SJSA1 (cell line): ENCODE results near the gene ITGB5. TPM values are rescaled to one million over a fixed set of nuclear protein-coding genes. Genes with fewer than 3 reads are reported as not detected.

Experiments used
- DNase-seq, 2 experiments: peaks; one replicate each; pipeline ENCODE4 v3.0.0-alpha.2; 2015 to 2020; ENCODE audit warnings: low spot score in 2 of 2, low read depth in 1 of 2
- H3K27ac ChIP-seq: fragments of 250-450 bp; sonication (Bioruptor Pico); 2 replicates; pipeline ENCODE4 v1.5.1; 2020; ENCODE audit warnings: mild to moderate bottlenecking, moderate library complexity
- H3K27me3 ChIP-seq: fragments of 250-450 bp; sonication (Bioruptor Pico); replicated peaks from 2 replicates; pipeline ENCODE4 v1.5.1; 2020; ENCODE audit warnings: mild to moderate bottlenecking, moderate library complexity
- H3K36me3 ChIP-seq: fragments of 250-450 bp; sonication (Bioruptor Pico); 2 replicates; pipeline ENCODE4 v1.5.1; 2020; ENCODE audit warnings: mild to moderate bottlenecking
- H3K4me1 ChIP-seq: fragments of 250-450 bp; sonication (Bioruptor Pico); replicated peaks from 2 replicates; pipeline ENCODE4 v1.6.1; 2021; ENCODE audit warnings: mild to moderate bottlenecking
- H3K4me3 ChIP-seq: fragments of 250-450 bp; sonication (Bioruptor Pico); 2 replicates; pipeline ENCODE4 v1.5.1; 2020; ENCODE audit warnings: mild to moderate bottlenecking
- H3K9me3 ChIP-seq: fragments of 250-450 bp; sonication (Bioruptor Pico); replicated peaks from 2 replicates; pipeline ENCODE4 v1.5.1; 2020; ENCODE audit warnings: mild to moderate bottlenecking
- total RNA-seq: library from RNA; depleted of rRNA; stranded (reverse); fragments of >200 nt; shearing (Covaris generic); gene quantifications from 2 replicates; pipeline ENCODE4 v1.2.3, GENCODE V29; 2014; rRNA removed

ITGB5 gene
- total RNA-seq, 1 experiment from 2014 or later, result 84.6 TPM

- Histone ChIP-seq H3K4me3 (no peak overlapping the region), H3K9me3 (no peaks in the 10 kb centered on the region), H3K27ac (no peak overlapping the region), H3K27me3 (no peaks in the 10 kb centered on the region), H3K36me3 (peaks cover 47% of the 10 kb centered on the region), H3K4me1 (no peaks in the 10 kb centered on the region)
- DNase-seq, result no peak
Measured at GRCh38 chr3:124745756-124746155, 141.4 kb downstream of the ITGB5 start.

GRCh38 chr3:124741027-124741426 is 146.1 kb downstream of the ITGB5 start:
- Histone ChIP-seq H3K27ac (no peak overlapping the region), H3K4me1 (no peaks in the 10 kb centered on the region), H3K9me3 (no peaks in the 10 kb centered on the region), H3K4me3 (no peak overlapping the region), H3K27me3 (no peaks in the 10 kb centered on the region), H3K36me3 (peaks cover 82% of the 10 kb centered on the region)
- no peak for DNase-seq

GRCh38 chr3:124731760-124732159 is 155.4 kb downstream of the ITGB5 start:
- no peaks in the 10 kb centered on the region for H3K9me3 ChIP-seq
- H3K27ac ChIP-seq, result no peak overlapping the region
- no peak overlapping the region for H3K4me3 ChIP-seq
- H3K36me3 ChIP-seq, result peaks cover 32% of the 10 kb centered on the region
- H3K27me3 ChIP-seq, result no peaks in the 10 kb centered on the region
- peaks cover 10% of the 10 kb centered on the region for H3K4me1 ChIP-seq
- DNase-seq, result no peak

GRCh38 chr3:124730941-124731297 is 156.2 kb downstream of the ITGB5 start:
- Histone ChIP-seq H3K36me3 (peaks cover 26% of the 10 kb centered on the region), H3K27ac (peak overlapping the region; percentile 73), H3K4me1 (peaks cover 10% of the 10 kb centered on the region), H3K4me3 (peak overlapping the region; percentile 79), H3K27me3 (no peaks in the 10 kb centered on the region), H3K9me3 (no peaks in the 10 kb centered on the region)
- DNase-seq, result no peak

GRCh38 chr3:124730129-124730940 is 156.8 kb downstream of the ITGB5 start, which contains the start of gene UMPS:
UMPS (plus strand) TSS chr3:124730452; CDS start chr3:124730472, 20 bp downstream.
- Histone ChIP-seq H3K4me3 (peak within 1 kb of the TSS; percentile 79), H3K4me1 (peaks cover 10% of the 10 kb centered on the region), H3K36me3 (peaks cover 20% of the 10 kb centered on the region), H3K9me3 (no peaks in the 10 kb centered on the region), H3K27me3 (no peaks in the 10 kb centered on the region), H3K27ac (peak within 1 kb of the TSS; percentile 73)
- DNase-seq, result peak; percentile 79 to 88

- Histone ChIP-seq H3K27ac (no peak overlapping the region), H3K4me1 (no peaks in the 10 kb centered on the region), H3K9me3 (no peaks in the 10 kb centered on the region), H3K4me3 (no peak overlapping the region), H3K36me3 (peaks cover 26% of the 10 kb centered on the region), H3K27me3 (no peaks in the 10 kb centered on the region)
- no peak for DNase-seq
Measured at GRCh38 chr3:124722589-124722988, 164.6 kb downstream of the ITGB5 start.

- H3K27me3 ChIP-seq, result no peaks in the 10 kb centered on the region
- H3K4me3 ChIP-seq, result no peak overlapping the region
- DNase-seq, result no peak
- H3K36me3 ChIP-seq, result peaks cover 22% of the 10 kb centered on the region
- H3K9me3 ChIP-seq, result no peaks in the 10 kb centered on the region
- no peaks in the 10 kb centered on the region for H3K4me1 ChIP-seq
- no peak overlapping the region for H3K27ac ChIP-seq
Measured at GRCh38 chr3:124714223-124714853, 172.8 kb downstream of the ITGB5 start.

Other genes starting within 250 kb of the ITGB5 start
- gene UMPS, start 156.9 kb downstream of the ITGB5 start, total RNA-seq, result 31.8 and 42.2 TPM in 2 replicates
- gene MUC13, start 47.4 kb upstream of the ITGB5 start, total RNA-seq, result not detected in 2 replicates
- 21.6 and 24.0 TPM in 2 replicates for gene HEG1, start 168.6 kb upstream of the ITGB5 start, total RNA-seq